Measurements from ENCODE around the gene COL2A1.

COL2A1 gene

DNA sequence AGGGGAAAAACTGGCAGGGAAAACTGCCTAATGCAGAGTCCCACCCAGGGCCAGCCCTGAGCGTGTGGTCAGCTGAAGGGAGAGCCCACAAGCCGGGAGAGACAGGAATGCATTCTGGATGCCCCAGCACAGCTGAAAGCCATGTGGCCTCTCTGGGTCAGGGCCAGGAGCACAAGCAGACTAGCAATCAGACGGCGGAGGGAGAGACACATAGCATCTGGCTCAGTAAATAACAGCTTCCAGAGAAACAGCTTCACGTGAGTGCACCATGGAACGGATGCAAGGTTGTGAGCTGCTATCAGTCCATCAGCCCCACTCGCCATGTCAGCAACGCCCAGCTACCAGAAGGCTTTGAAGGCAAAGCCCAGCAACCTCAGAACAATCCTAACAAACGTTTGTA is 69.1 kb downstream of the COL2A1 start:
- H3K36me3 ChIP-seq (ENCODE audit: control insufficient read depth in 2 of 2, insufficient read depth in 1 of 2, low read length in 2 of 2): no peaks in the 10 kb centered on the region
- no peak overlapping the region for H3K4me3 ChIP-seq (ENCODE audit: low read depth, low read length)
- POLR2A ChIA-PET: no interaction called here
- no peak overlapping the region for H3K27ac ChIP-seq (ENCODE audit: extremely low read depth, low read depth, low read length)
- TF ChIP-seq ZNF354C (tag by site-specific recombination; IDR thresholded peaks at IDR 0.05; ENCODE audit: borderline replicate concordance, low read depth) (no peak), ZNF350 (tag by site-specific recombination; IDR thresholded peaks at IDR 0.05) (no peak), HOXD13 (CRISPR knock-in tag; IDR thresholded peaks at IDR 0.05; ENCODE audit: borderline replicate concordance) (no peak)
- TF ChIP-seq, protein P1, sequence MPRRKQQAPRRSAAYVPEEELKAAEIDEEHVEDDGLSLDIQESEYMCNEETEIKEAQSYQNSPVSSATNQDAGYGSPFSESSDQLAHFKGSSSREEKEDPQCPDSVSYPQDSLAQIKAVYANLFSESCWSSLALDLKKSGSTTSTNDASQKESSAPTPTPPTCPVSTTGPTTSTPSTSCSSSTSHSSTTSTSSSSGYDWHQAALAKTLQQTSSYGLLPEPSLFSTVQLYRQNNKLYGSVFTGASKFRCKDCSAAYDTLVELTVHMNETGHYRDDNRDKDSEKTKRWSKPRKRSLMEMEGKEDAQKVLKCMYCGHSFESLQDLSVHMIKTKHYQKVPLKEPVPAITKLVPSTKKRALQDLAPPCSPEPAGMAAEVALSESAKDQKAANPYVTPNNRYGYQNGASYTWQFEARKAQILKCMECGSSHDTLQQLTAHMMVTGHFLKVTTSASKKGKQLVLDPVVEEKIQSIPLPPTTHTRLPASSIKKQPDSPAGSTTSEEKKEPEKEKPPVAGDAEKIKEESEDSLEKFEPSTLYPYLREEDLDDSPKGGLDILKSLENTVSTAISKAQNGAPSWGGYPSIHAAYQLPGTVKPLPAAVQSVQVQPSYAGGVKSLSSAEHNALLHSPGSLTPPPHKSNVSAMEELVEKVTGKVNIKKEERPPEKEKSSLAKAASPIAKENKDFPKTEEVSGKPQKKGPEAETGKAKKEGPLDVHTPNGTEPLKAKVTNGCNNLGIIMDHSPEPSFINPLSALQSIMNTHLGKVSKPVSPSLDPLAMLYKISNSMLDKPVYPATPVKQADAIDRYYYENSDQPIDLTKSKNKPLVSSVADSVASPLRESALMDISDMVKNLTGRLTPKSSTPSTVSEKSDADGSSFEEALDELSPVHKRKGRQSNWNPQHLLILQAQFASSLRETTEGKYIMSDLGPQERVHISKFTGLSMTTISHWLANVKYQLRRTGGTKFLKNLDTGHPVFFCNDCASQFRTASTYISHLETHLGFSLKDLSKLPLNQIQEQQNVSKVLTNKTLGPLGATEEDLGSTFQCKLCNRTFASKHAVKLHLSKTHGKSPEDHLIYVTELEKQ (tag by site-specific recombination; IDR thresholded peaks at IDR 0.05; ENCODE audit: borderline replicate concordance): no peak
- TF ChIP-seq, protein P2, sequence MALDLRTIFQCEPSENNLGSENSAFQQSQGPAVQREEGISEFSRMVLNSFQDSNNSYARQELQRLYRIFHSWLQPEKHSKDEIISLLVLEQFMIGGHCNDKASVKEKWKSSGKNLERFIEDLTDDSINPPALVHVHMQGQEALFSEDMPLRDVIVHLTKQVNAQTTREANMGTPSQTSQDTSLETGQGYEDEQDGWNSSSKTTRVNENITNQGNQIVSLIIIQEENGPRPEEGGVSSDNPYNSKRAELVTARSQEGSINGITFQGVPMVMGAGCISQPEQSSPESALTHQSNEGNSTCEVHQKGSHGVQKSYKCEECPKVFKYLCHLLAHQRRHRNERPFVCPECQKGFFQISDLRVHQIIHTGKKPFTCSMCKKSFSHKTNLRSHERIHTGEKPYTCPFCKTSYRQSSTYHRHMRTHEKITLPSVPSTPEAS (tag by site-specific recombination; IDR thresholded peaks at IDR 0.05): no peak
- CTCF ChIA-PET: interaction anchor here (1.0 kb wide), 3 partner anchors 17 to 133 kb away, joined by 3 to 4 read pairs (median 3); partner anchors contain the start of gene TMEM106C
- no peaks in the 10 kb centered on the region for H3K9me3 ChIP-seq (ENCODE audit: control insufficient read depth, insufficient read depth, low read depth, low read length)
- H3K4me1 ChIP-seq (ENCODE audit: control insufficient read depth, insufficient read depth, low read length): no peaks in the 10 kb centered on the region

DNA sequence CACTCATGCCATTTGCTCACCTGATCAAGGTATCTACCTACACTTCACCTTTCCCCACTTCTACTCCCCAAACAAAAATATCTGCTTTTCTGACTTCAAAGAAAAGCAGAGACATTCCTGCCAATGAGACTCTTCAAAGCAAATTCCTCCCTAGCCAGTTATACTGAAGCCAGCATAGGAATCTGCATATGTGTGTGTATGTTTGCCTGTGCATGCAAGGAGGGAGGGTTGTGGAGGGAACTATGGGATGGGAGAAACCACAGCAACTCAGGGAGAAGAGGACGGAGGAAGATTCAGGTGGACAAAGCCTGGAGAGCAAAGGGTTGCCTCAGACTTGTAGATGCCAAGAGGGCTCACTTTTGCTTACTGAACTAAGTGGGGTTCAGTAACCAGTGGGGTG is 73.1 kb downstream of the COL2A1 start:
- Histone ChIP-seq H3K4me1 (ENCODE audit: control insufficient read depth, insufficient read depth, low read length) (no peaks in the 10 kb centered on the region), H3K9me3 (ENCODE audit: control insufficient read depth, insufficient read depth, low read depth, low read length) (no peaks in the 10 kb centered on the region), H3K4me3 (ENCODE audit: low read depth, low read length) (no peak overlapping the region), H3K27ac (ENCODE audit: extremely low read depth, low read depth, low read length) (no peak overlapping the region), H3K36me3 (ENCODE audit: control insufficient read depth in 2 of 2, insufficient read depth in 1 of 2, low read length in 2 of 2) (no peaks in the 10 kb centered on the region)
- TF ChIP-seq, protein P3, sequence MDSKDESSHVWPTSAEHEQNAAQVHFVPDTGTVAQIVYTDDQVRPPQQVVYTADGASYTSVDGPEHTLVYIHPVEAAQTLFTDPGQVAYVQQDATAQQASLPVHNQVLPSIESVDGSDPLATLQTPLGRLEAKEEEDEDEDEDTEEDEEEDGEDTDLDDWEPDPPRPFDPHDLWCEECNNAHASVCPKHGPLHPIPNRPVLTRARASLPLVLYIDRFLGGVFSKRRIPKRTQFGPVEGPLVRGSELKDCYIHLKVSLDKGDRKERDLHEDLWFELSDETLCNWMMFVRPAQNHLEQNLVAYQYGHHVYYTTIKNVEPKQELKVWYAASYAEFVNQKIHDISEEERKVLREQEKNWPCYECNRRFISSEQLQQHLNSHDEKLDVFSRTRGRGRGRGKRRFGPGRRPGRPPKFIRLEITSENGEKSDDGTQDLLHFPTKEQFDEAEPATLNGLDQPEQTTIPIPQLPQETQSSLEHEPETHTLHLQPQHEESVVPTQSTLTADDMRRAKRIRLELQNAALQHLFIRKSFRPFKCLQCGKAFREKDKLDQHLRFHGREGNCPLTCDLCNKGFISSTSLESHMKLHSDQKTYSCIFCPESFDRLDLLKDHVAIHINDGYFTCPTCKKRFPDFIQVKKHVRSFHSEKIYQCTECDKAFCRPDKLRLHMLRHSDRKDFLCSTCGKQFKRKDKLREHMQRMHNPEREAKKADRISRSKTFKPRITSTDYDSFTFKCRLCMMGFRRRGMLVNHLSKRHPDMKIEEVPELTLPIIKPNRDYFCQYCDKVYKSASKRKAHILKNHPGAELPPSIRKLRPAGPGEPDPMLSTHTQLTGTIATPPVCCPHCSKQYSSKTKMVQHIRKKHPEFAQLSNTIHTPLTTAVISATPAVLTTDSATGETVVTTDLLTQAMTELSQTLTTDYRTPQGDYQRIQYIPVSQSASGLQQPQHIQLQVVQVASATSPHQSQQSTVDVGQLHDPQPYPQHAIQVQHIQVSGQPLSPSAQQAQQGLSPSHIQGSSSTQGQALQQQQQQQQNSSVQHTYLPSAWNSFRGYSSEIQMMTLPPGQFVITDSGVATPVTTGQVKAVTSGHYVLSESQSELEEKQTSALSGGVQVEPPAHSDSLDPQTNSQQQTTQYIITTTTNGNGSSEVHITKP (tag by site-specific recombination; IDR thresholded peaks at IDR 0.05): 0 out of 2 replicates have a peak, but pooled peaks have one; percentile 16
- TF ChIP-seq, protein P4, sequence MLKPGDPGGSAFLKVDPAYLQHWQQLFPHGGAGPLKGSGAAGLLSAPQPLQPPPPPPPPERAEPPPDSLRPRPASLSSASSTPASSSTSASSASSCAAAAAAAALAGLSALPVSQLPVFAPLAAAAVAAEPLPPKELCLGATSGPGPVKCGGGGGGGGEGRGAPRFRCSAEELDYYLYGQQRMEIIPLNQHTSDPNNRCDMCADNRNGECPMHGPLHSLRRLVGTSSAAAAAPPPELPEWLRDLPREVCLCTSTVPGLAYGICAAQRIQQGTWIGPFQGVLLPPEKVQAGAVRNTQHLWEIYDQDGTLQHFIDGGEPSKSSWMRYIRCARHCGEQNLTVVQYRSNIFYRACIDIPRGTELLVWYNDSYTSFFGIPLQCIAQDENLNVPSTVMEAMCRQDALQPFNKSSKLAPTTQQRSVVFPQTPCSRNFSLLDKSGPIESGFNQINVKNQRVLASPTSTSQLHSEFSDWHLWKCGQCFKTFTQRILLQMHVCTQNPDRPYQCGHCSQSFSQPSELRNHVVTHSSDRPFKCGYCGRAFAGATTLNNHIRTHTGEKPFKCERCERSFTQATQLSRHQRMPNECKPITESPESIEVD (tag by site-specific recombination; IDR thresholded peaks at IDR 0.05): no peak
- ChIA-PET CTCF (no interaction called here), POLR2A (no interaction called here)

DNA sequence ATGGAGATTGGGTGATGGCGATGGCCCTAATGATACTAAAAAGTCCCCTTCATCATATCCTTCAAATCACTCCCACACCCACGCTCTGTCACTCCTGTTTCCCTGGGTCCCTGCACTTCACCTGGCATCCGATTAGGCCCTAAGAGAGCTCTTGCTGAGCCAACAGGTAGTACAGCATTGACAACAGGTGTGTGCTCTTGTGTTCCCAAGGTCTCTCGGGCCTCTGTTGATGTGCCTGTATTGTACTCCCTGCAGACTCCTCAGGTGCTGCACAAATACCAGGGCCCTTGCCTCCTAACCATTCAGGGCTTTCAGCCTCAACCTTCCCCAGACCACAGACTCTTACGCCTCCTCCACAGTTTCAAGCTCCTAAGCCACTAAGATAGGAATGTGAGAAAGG is 73.6 kb downstream of the COL2A1 start:
- Histone ChIP-seq H3K27ac (ENCODE audit: extremely low read depth, low read depth, low read length) (no peak overlapping the region), H3K36me3 (ENCODE audit: control insufficient read depth in 2 of 2, insufficient read depth in 1 of 2, low read length in 2 of 2) (no peaks in the 10 kb centered on the region), H3K4me1 (ENCODE audit: control insufficient read depth, insufficient read depth, low read length) (no peaks in the 10 kb centered on the region), H3K4me3 (ENCODE audit: low read depth, low read length) (no peak overlapping the region), H3K9me3 (ENCODE audit: control insufficient read depth, insufficient read depth, low read depth, low read length) (no peaks in the 10 kb centered on the region)
- ChIA-PET CTCF (no interaction called here), POLR2A (no interaction called here)
- TF ChIP-seq SCRT2 (tag by site-specific recombination; IDR thresholded peaks at IDR 0.05) (peak; percentile 93), MZF1 (tag by site-specific recombination; IDR thresholded peaks at IDR 0.05; ENCODE audit: borderline replicate concordance) (no peak), ZSCAN23 (tag by site-specific recombination; IDR thresholded peaks at IDR 0.05) (no peak), SALL2 (tag by site-specific recombination; IDR thresholded peaks at IDR 0.05; ENCODE audit: borderline replicate concordance) (no peak), SCRT1 (tag by site-specific recombination; IDR thresholded peaks at IDR 0.05; ENCODE audit: borderline replicate concordance) (peak; percentile 96)

Measured in HEK293 (cell line).